ENCODE data around the gene SPTBN5. TPM values are rescaled to one million over a fixed set of nuclear protein-coding genes. Genes with fewer than 3 reads are reported as not detected.

SPTBN5 gene
- total RNA-seq, 1 donor from 2014 or later, result 6.8 TPM

GRCh38 chr15:41827290-41827879 is 66.5 kb downstream of the SPTBN5 start:
- no peak for DNase-seq (ENCODE audit: extremely low read depth, low read depth, low spot score)

- no peak for DNase-seq (ENCODE audit: extremely low read depth, low read depth, low spot score)
Measured at GRCh38 chr15:41825572-41826535, 68.0 kb downstream of the SPTBN5 start.

- no peak for DNase-seq (ENCODE audit: extremely low read depth, low read depth, low spot score)
Measured at GRCh38 chr15:41825145-41825544, 68.7 kb downstream of the SPTBN5 start.

GRCh38 chr15:41824062-41824745 is 69.6 kb downstream of the SPTBN5 start:
- no peak for DNase-seq (ENCODE audit: extremely low read depth, low read depth, low spot score)

DNA sequence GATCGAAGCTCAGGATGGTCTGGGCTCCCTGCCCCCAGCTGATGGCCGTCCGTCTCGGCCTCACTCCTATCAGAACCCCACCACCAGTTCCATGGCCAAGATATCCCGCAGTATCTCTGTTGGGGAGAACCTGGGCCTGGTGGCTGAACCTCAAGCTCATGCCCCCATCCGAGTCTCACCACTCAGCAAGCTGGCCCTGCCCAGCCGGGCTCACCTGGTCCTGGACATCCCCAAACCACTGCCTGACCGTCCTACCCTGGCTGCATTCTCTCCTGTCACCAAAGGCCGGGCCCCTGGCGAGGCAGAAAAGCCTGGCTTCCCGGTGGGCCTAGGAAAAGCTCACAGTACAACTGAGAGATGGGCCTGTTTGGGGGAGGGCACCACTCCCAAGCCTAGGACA is 70.4 kb downstream of the SPTBN5 start:
- no peak for DNase-seq (ENCODE audit: extremely low read depth, low read depth, low spot score)

GRCh38 chr15:41822957-41823356 is 70.9 kb downstream of the SPTBN5 start:
- DNase-seq (ENCODE audit: extremely low read depth, low read depth, low spot score), result no peak

GRCh38 chr15:41822471-41822870 is 71.4 kb downstream of the SPTBN5 start:
- DNase-seq (ENCODE audit: extremely low read depth, low read depth, low spot score), result no peak

DNA sequence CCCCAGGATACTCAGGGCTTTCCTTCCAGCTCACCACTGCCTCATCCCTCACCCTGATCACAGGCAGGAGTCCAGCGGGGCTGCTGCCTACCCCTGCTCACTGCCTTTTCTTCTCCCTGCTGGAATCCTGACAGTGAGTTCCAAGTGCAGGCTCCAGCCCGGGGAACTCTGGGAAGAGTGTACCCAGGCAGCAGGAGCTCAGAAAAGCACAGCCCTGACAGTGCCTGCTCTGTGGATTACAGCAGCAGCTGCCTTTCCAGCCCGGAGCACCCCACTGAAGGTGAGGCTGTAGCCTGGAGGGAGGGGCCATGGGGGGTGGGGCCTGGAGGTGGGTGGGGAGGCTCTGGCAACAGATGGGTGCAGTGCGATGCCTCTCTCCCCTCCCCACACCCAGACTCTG is 72.0 kb downstream of the SPTBN5 start:
- DNase-seq (ENCODE audit: extremely low read depth, low read depth, low spot score), result no peak

DNA sequence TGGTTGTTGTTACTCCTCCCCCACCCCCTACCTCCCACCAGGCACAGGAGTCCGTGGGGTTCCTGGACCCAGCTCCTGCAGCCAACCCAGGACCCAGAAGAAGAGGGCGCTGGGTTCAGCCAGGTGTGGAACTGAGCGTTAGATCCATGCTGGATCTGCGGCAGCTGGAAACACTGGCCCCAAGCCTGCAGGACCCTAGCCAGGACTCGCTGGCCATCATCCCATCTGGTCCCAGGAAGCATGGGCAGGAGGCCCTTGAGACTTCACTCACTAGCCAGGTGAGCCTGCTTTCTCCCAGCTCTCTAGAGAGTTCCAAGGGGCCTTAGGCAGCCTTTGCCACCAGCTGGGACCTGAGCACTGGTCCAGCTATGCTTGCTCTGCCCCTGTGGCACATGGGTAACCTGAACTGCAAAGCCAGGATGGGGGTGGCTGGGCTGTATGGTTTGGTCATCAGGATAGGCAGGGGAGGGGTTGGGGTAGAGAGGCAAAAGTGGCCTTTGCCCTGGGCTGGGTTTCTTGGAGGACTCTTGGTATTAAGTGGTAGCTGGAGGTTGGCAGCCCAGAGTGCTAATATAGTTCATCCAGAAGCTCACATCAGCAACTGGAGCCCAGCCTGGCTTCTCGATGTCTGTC is 72.9 kb downstream of the SPTBN5 start:
- DNase-seq (ENCODE audit: extremely low read depth, low read depth, low spot score), result no peak

DNA sequence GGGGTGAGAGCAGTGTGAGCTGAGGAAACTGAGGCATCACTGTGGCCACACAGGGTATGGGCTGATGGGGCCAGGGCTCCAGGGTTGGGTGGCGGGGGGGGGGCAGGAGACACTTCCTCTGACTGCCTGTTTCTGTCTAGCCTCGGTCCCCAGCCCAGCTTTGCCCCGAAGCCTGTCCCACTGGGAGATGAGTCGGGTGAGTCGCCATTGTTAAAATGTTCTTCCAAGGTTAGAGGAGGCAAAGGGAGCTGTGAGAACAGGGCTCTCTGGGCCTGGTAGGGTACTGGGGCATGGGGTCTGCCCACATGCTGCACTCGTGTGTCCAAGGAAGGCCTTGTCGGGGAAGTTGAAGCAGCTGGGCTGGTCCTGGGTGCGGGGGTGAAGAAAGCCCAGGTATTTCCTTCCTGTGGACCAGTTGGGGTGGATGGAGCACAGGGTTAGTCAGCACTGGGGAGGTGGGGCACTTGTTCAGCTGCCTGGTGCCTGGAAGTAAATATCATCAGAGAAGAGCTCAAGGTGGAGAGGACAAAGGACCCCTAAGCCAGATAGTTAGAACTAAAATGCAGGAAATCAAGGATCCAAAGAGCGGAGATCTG is 74.3 kb downstream of the SPTBN5 start:
- DNase-seq (ENCODE audit: extremely low read depth, low read depth, low spot score), result no peak

DNA sequence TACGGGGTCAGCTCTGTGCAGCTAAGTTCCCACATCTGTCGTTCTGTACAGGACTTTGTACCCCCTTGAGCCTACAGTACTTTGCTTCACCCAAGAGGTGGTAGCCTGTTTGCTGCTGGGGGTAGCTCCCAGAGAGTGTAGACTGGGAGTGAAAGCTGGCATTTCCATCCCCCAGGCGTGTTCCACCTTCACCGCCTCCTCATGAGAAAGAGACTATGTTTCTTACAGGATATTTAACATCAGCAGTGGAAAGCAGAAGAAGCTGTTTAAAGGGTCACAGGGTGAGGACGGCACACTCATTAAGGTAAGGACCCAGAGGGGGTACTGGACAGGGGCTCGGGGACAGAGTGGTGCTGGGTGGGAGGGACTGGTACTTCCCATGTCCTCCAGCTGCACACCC is 76.1 kb downstream of the SPTBN5 start:
- no peak for DNase-seq (ENCODE audit: extremely low read depth, low read depth, low spot score)

- no peak for DNase-seq (ENCODE audit: extremely low read depth, low read depth, low spot score)
Measured at GRCh38 chr15:41817327-41817726, 76.5 kb downstream of the SPTBN5 start.

GRCh38 chr15:41816788-41817187 is 77.1 kb downstream of the SPTBN5 start:
- DNase-seq (ENCODE audit: extremely low read depth, low read depth, low spot score), result no peak

GRCh38 chr15:41814534-41814933 is 79.3 kb downstream of the SPTBN5 start:
- DNase-seq (ENCODE audit: extremely low read depth, low read depth, low spot score), result no peak

GRCh38 chr15:41813426-41813825 is 80.4 kb downstream of the SPTBN5 start:
- no peak for DNase-seq (ENCODE audit: extremely low read depth, low read depth, low spot score)

GRCh38 chr15:41812820-41813375 is 81.0 kb downstream of the SPTBN5 start:
- DNase-seq (ENCODE audit: extremely low read depth, low read depth, low spot score), result no peak

- DNase-seq (ENCODE audit: extremely low read depth, low read depth, low spot score), result no peak
Measured at GRCh38 chr15:41811432-41812195, 82.2 kb downstream of the SPTBN5 start.

GRCh38 chr15:41810651-41811431 is 83.0 kb downstream of the SPTBN5 start:
- DNase-seq (ENCODE audit: extremely low read depth, low read depth, low spot score), result no peak
